ENCODE measurements around the gene AFF2. TPM values are rescaled to one million over a fixed set of nuclear protein-coding genes. Genes with fewer than 3 reads are reported as not detected.

AFF2 gene
- total RNA-seq, 2 experiments from 2014 or later = 1.7 to 2.0 TPM

DNA sequence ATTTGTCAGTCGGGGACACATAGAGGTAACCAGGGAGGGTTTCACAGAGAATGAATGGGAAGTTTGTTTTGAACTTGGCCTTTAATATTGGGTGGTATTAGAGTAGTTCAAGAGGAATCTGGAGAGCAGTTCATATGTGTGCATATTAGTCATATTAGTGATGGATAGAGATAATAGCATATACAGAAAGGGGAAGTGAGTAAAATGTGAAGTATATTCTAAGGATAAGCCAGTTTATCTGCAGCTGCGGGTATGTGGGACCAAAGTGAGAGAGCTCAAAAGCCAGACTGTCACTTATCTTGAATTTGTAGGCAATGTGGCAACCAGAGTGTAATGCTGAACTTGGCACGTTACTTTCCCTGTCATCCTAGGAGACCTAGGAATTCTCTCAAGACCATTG is 169.9 kb downstream of the AFF2 start:
- H3K27me3 Mint-ChIP-seq (ENCODE audit: low read depth) = no peaks in the 10 kb centered on the region
- no peak for DNase-seq
- no peak overlapping the region for H3K4me3 Mint-ChIP-seq
- CTCF ChIA-PET = no interaction called here
- intact Hi-C loops (cut with micrococcal nuclease) = no loop called here
- peaks cover 23% of the 10 kb centered on the region for H3K9me3 Mint-ChIP-seq
- H3K27ac Mint-ChIP-seq = no peak overlapping the region
- H3K4me1 Mint-ChIP-seq (ENCODE audit: low read depth) = no peaks in the 10 kb centered on the region
- H3K36me3 Mint-ChIP-seq (ENCODE audit: low read depth) = peaks cover 8% of the 10 kb centered on the region

DNA sequence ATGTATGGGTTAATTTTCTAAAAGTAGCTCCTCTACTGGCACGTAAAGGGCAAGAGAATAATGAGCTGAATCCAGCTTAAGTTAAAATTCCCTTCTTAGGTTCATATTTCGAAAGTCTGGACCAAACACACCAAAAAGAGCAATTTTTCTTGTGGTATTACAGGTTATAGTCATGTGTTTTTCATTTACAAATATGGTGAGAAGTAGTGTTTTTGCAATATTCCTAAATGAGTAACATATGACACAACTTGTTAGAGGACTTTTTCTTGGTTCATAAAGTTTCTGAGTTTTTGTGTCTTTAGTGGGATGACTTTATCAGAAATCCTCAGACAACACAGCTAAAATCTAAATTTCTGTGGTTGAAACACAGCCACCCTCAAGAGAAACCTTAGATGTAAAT is 172.1 kb downstream of the AFF2 start:
- Mint-ChIP-seq H3K9me3 (peaks cover 18% of the 10 kb centered on the region), H3K4me3 (no peak overlapping the region), H3K4me1 (ENCODE audit: low read depth) (no peaks in the 10 kb centered on the region), H3K36me3 (ENCODE audit: low read depth) (peaks cover 6% of the 10 kb centered on the region), H3K27me3 (ENCODE audit: low read depth) (no peaks in the 10 kb centered on the region), H3K27ac (no peak overlapping the region)
- DNase-seq = no peak
- CTCF ChIA-PET = no interaction called here
- intact Hi-C loops (cut with micrococcal nuclease) = no loop called here

DNA sequence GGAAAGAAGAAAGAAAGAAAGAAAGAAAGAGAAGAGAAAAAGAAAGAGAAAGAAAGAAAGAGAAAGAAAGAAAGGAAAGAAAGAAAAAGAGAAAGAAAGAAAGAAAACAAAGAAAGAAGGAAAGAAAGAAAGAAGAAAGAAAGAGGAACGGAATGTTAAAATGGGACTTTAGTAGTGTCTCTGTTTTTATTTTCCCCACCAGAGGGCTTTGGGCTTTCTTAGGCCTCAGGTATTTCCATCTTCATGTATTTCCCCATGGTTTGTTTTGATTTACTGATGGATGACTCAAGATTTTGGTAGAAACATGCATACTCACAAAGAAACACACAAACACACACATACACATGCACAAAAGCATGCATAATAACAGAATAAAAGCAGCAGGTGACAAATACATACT is 181.2 kb downstream of the AFF2 start:
- H3K36me3 Mint-ChIP-seq (ENCODE audit: low read depth) = no peaks in the 10 kb centered on the region
- H3K27ac Mint-ChIP-seq = no peak overlapping the region
- no peaks in the 10 kb centered on the region for H3K27me3 Mint-ChIP-seq (ENCODE audit: low read depth)
- H3K4me3 Mint-ChIP-seq = no peak overlapping the region
- H3K4me1 Mint-ChIP-seq (ENCODE audit: low read depth) = no peaks in the 10 kb centered on the region
- intact Hi-C loops (cut with micrococcal nuclease) = no loop called here
- H3K9me3 Mint-ChIP-seq = no peaks in the 10 kb centered on the region
- CTCF ChIA-PET = no interaction called here
- no peak for DNase-seq

DNA sequence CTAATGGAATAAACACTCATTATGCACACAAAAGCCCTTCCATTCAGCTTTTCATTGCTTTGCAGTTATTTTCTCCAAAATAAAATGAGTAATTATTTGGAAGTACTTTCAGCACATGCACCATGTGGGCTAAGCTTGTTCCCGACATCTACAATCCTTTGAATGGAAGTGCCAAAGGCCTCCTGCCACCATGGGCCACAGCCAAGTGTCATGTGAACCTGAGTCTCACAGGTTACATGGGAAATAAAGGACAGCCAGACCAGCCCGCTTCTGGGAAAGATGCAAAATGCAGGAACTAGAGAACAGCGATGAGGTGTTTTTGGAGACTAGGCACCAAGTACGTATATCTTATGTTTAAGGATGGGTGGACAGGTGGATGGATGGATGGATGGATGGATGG is 181.8 kb downstream of the AFF2 start:
- no peaks in the 10 kb centered on the region for H3K4me1 Mint-ChIP-seq (ENCODE audit: low read depth)
- no peaks in the 10 kb centered on the region for H3K36me3 Mint-ChIP-seq (ENCODE audit: low read depth)
- DNase-seq = no peak
- no peak overlapping the region for H3K4me3 Mint-ChIP-seq
- intact Hi-C loops (cut with micrococcal nuclease) = no loop called here
- no peaks in the 10 kb centered on the region for H3K9me3 Mint-ChIP-seq
- no peak overlapping the region for H3K27ac Mint-ChIP-seq
- H3K27me3 Mint-ChIP-seq (ENCODE audit: low read depth) = no peaks in the 10 kb centered on the region
- CTCF ChIA-PET = no interaction called here

DNA sequence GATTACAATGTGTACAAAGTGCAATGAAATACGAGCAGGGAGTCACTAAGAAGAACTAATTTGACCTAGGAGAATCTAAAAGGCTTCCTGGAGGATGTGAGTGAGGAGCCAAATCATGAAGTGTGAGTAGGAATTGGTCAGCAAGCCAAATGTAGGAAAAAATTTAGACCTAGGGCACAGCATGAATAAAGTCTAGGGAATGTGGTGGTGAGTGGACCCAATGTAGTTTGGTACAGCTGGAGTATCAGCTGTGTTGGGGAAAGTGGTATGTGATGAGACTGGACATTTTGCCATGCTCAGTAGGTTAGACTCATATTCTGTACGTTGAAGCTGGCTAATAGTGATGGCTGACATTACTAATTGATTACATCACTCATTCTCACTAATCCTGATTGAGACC is 191.0 kb downstream of the AFF2 start:
- intact Hi-C loops (cut with micrococcal nuclease) = no loop called here
- H3K36me3 Mint-ChIP-seq (ENCODE audit: low read depth) = peaks cover 1% of the 10 kb centered on the region

DNA sequence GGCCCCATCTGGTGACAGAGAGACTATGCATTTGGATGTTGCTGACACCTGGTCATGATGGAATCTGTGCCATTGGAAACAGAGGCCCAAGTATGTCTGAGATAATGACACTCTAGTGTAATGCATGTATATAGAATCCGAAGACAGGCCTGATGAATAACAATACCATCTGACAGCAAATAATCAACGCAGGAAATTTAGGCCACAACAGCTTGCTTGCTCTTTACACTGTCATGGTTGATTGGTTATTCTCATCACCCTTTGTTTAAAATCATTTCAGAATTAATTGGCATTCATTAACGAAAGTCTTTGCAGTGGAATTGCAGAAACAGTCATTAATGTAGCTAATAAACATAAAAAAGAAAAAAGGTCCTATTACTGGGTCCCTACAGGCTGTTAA is 194.8 kb downstream of the AFF2 start:
- Mint-ChIP-seq H3K9me3 (no peaks in the 10 kb centered on the region), H3K4me3 (no peak overlapping the region), H3K27me3 (ENCODE audit: low read depth) (no peaks in the 10 kb centered on the region), H3K4me1 (ENCODE audit: low read depth) (no peaks in the 10 kb centered on the region), H3K27ac (no peak overlapping the region), H3K36me3 (ENCODE audit: low read depth) (peaks cover 1% of the 10 kb centered on the region)
- no peak for DNase-seq
- CTCF ChIA-PET = no interaction called here
- intact Hi-C loops (cut with micrococcal nuclease) = no loop called here

More for the DNA sequence above, 191.0 kb downstream of the AFF2 start:
- H3K4me3 Mint-ChIP-seq = no peak overlapping the region
- no peak overlapping the region for H3K27ac Mint-ChIP-seq
- no peaks in the 10 kb centered on the region for H3K9me3 Mint-ChIP-seq
- no peak for DNase-seq
- CTCF ChIA-PET = no interaction called here
- H3K4me1 Mint-ChIP-seq (ENCODE audit: low read depth) = no peaks in the 10 kb centered on the region
- no peaks in the 10 kb centered on the region for H3K27me3 Mint-ChIP-seq (ENCODE audit: low read depth)

DNA sequence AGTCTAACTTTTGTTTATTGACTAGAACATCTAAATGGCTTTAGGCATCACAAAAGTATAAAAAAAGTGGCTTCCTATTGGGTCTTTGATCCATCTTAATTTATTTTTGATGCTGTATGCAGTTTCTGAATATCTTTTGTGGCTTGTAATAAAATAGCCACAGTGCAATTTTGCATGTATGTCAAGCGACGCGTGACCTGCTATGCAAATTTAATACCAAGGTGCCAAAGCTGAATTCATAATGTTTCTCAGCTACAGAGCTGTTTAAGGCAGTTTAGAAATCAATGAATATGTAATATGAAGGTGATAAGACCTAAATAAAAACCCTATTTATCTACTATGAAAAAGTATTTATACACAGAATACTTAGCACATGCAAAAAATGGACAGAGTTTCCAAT is 197.8 kb downstream of the AFF2 start:
- Mint-ChIP-seq H3K36me3 (ENCODE audit: low read depth) (no peaks in the 10 kb centered on the region), H3K4me3 (no peak overlapping the region), H3K27me3 (ENCODE audit: low read depth) (no peaks in the 10 kb centered on the region), H3K27ac (no peak overlapping the region), H3K9me3 (no peaks in the 10 kb centered on the region), H3K4me1 (ENCODE audit: low read depth) (no peaks in the 10 kb centered on the region)
- no peak for DNase-seq
- CTCF ChIA-PET = no interaction called here
- intact Hi-C loops (cut with micrococcal nuclease) = no loop called here

DNA sequence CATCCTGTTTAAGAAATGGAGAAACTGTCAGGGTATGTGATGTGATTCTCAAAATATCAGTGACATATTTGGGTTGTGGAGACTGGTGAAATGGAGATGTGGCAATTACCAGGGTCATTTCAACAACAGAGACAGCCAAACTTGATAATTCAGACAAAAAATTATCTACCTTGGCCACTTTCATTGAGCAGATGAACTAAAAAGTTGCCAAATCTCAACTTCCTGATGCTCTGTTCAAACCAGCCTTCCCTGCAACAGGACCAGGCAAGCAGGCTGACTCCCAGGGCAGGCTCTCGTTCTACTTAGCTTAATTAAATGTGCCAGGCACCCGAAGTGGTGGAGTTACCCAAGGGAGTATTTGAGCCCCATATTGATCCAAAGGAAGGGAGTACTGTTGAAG is 199.6 kb downstream of the AFF2 start:
- no peak for DNase-seq
- CTCF ChIA-PET = interaction anchor here (0.7 kb wide), 1 partner anchor 23 kb away, joined by 3 read pairs; no protein-coding TSS in a partner anchor
- Mint-ChIP-seq H3K27ac (no peak overlapping the region), H3K4me1 (ENCODE audit: low read depth) (no peaks in the 10 kb centered on the region), H3K27me3 (ENCODE audit: low read depth) (no peaks in the 10 kb centered on the region), H3K9me3 (no peaks in the 10 kb centered on the region), H3K4me3 (no peak overlapping the region), H3K36me3 (ENCODE audit: low read depth) (no peaks in the 10 kb centered on the region)
- intact Hi-C loops (cut with micrococcal nuclease) = no loop called here

DNA sequence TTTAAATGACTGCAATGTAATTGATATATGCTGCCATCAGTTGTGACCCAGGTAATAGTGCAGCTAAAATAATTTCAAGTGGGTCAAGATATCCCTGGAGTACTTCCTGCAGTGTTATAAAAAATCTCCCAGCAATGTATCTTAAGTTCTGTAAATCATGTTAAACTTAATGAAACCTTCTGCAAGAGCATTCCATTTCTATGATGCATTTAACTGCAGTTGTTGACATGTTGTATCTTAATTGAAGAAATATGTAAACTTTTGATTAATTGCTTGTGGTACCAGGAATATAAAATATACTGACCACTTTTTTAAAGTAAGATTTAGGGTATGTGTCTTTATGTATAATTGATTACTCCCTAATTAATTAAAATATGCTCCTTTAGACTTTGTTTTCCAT is 213.6 kb downstream of the AFF2 start:
- Mint-ChIP-seq H3K27ac (no peak overlapping the region), H3K9me3 (no peaks in the 10 kb centered on the region), H3K4me3 (no peak overlapping the region), H3K27me3 (ENCODE audit: low read depth) (no peaks in the 10 kb centered on the region), H3K36me3 (ENCODE audit: low read depth) (no peaks in the 10 kb centered on the region), H3K4me1 (ENCODE audit: low read depth) (no peaks in the 10 kb centered on the region)
- intact Hi-C loops (cut with micrococcal nuclease) = no loop called here
- DNase-seq = no peak
- CTCF ChIA-PET = no interaction called here

DNA sequence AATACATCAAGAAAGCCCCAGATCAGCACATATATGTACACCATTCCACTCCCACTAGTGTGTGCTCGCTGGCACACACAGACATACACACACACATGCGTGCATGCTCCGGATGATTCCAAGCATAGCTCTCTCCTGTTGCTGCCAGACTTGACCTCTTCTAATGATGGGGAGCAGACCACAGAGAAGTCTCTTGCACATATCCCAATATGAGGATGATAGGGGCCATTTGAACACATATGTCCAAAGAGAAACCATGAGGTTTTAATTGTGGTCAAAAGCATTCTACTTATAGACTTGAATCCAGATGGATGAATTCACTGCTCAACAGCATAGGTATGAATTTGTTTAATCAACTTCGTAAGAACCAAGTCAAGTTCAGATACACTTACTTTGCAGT is 214.9 kb downstream of the AFF2 start:
- CTCF ChIA-PET = no interaction called here
- Mint-ChIP-seq H3K9me3 (no peaks in the 10 kb centered on the region), H3K36me3 (ENCODE audit: low read depth) (no peaks in the 10 kb centered on the region), H3K4me1 (ENCODE audit: low read depth) (no peaks in the 10 kb centered on the region), H3K4me3 (no peak overlapping the region), H3K27ac (no peak overlapping the region), H3K27me3 (ENCODE audit: low read depth) (no peaks in the 10 kb centered on the region)
- DNase-seq = no peak
- intact Hi-C loops (cut with micrococcal nuclease) = no loop called here

DNA sequence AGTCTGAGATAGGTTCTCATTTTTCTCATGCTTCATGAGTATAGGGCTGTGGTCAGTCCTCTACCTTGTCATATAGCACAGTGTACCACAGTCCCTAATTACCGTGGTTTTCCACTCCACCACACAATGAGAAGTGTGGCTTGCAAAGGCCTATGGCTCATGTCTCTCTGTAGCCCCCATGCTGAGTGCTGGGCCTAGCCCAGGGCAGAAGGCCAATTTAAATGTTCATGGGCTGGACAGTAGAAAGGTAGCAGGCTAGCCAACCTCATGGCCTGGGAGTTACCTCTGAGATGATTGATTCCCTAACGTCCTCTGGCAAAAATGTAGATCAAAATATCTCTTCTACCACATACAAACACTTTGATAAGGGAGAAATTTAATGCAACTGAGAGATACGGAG is 222.5 kb downstream of the AFF2 start:
- CTCF ChIA-PET = no interaction called here
- no peak overlapping the region for H3K4me3 Mint-ChIP-seq
- no peaks in the 10 kb centered on the region for H3K4me1 Mint-ChIP-seq (ENCODE audit: low read depth)
- H3K27ac Mint-ChIP-seq = no peak overlapping the region
- H3K9me3 Mint-ChIP-seq = no peaks in the 10 kb centered on the region
- no peak for DNase-seq
- no peaks in the 10 kb centered on the region for H3K36me3 Mint-ChIP-seq (ENCODE audit: low read depth)
- no peaks in the 10 kb centered on the region for H3K27me3 Mint-ChIP-seq (ENCODE audit: low read depth)
- intact Hi-C loops (cut with micrococcal nuclease) = no loop called here

DNA sequence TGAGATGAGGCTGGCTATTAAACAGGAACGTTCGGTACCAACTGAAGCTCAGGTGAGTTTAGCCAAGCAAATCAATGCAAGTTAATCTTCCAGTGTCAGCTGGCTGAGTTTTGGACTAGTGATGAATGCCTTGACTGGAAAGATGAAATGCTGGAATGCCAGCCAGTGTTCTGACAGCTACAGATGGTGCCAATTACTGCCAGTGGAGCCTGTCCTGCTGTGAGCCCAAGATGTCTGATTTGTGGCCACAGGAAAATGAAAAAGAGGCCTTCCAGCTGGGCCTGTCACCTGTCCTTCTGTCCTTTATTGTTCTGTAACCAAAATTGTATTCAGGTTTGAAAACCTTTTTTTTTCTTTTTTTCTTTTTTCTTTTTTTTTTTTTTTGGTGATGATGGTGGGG is 223.1 kb downstream of the AFF2 start:
- Mint-ChIP-seq H3K4me1 (ENCODE audit: low read depth) (no peaks in the 10 kb centered on the region), H3K36me3 (ENCODE audit: low read depth) (no peaks in the 10 kb centered on the region), H3K9me3 (no peaks in the 10 kb centered on the region), H3K4me3 (no peak overlapping the region), H3K27me3 (ENCODE audit: low read depth) (no peaks in the 10 kb centered on the region), H3K27ac (no peak overlapping the region)
- CTCF ChIA-PET = no interaction called here
- intact Hi-C loops (cut with micrococcal nuclease) = no loop called here
- DNase-seq = no peak

DNA sequence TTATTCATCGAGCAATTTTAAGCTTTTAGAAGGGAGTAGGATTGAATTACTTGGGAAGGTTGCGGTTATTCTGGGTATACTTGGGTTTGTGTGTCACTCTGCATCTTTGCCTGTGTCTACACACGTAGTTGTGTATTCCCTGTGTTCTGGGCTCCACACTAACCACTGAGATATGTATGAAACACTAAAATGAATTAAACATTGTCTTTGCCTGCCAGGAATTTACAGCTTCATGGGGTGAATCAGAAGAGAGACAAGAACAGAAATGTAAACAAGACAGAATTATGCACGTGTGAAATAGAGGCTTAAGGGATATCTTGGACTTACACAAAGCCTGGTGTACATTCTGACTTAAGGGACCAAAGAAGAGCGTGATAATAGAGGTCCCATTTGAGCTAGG is 228.5 kb downstream of the AFF2 start:
- CTCF ChIA-PET = no interaction called here
- intact Hi-C loops (cut with micrococcal nuclease) = no loop called here
- DNase-seq = no peak
- Mint-ChIP-seq H3K27me3 (ENCODE audit: low read depth) (no peaks in the 10 kb centered on the region), H3K4me1 (ENCODE audit: low read depth) (no peaks in the 10 kb centered on the region), H3K4me3 (no peak overlapping the region), H3K36me3 (ENCODE audit: low read depth) (no peaks in the 10 kb centered on the region), H3K27ac (no peak overlapping the region), H3K9me3 (no peaks in the 10 kb centered on the region)

DNA sequence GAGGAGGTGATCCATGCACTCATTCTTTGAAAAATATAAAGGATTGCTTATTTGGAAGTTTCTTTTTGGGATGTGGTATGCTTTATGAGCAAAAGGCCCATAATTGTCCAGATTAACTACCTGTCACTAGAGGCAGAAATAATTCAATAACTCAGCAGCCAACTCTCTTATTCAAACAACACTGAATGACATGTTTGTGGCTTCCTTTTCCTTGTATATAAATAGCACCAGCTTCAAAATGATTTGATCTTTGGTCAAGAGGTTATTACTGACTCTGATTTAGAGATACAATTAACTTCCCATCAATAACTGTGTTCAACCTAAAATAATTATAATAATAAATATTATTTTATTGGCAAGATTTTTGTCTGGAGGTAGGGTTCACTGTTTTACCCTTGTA is 232.3 kb downstream of the AFF2 start:
- DNase-seq = no peak
- CTCF ChIA-PET = no interaction called here
- no peaks in the 10 kb centered on the region for H3K4me1 Mint-ChIP-seq (ENCODE audit: low read depth)
- no peak overlapping the region for H3K4me3 Mint-ChIP-seq
- intact Hi-C loops (cut with micrococcal nuclease) = no loop called here
- no peaks in the 10 kb centered on the region for H3K27me3 Mint-ChIP-seq (ENCODE audit: low read depth)
- no peak overlapping the region for H3K27ac Mint-ChIP-seq
- no peaks in the 10 kb centered on the region for H3K36me3 Mint-ChIP-seq (ENCODE audit: low read depth)
- no peaks in the 10 kb centered on the region for H3K9me3 Mint-ChIP-seq

Data from activated naive CD4-positive, alpha-beta T cell treated with anti-CD3 and anti-CD28 coated beads for 36 hours (primary cell).